Ureter (tissue), 1 donor: ENCODE data around the gene G6PC2. TPM values are rescaled to one million over a fixed set of nuclear protein-coding genes. Genes with fewer than 3 reads are reported as not detected.
"Not testable (repeated sequence)": the region's sequence is repeated elsewhere in the genome, so short reads cannot be mapped to it uniquely, and the experiment has no call there.

Experiments
- DNase-seq: peaks from one replicate; pipeline ENCODE4 v3.0.0-alpha.2; 2020; ENCODE audit warnings: low spot score
- total RNA-seq: library from RNA; stranded (reverse); gene quantifications from one replicate; pipeline ENCODE4 v1.2.4, GENCODE V29; 2023
- donor health status: DM: yes; HTN: yes; CAD: no.

G6PC2 gene
- total RNA-seq, 1 donor from 2014 or later: not detected

DNA sequence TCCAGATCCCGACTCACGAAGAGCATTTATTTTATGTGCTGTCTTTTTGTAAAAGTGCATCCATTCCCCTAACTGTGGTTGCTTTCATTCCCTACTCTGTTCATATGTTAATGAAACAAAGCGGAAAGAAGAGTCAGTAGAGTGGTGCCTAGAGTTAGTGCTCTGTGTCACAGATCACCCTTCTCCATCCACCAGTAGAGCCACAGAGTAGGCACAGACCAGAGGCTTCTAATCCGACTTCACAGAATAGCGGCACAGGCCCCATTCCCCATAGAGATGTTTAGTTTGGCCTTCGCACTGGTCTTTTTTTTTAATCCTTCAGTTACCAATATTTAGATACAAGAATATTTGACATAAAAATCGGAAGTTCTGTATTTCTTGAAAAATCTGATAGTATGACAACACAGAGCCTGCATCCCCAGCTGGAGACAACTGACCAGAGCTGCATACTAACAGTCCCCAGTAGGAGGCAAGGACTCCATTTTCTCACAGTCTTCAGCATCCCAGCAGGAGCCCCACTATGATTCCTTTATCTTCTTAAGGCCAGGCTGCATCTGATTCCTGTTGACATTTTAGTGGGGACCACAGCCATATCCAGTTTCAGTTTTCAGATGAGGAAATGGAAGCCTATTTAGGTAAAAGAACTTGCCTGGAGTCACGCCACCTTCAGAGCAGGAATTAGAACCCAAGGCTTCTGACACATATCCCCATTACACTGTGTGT, 7.0 kb downstream of the G6PC2 start:
- DNase-seq: no peak

DNA sequence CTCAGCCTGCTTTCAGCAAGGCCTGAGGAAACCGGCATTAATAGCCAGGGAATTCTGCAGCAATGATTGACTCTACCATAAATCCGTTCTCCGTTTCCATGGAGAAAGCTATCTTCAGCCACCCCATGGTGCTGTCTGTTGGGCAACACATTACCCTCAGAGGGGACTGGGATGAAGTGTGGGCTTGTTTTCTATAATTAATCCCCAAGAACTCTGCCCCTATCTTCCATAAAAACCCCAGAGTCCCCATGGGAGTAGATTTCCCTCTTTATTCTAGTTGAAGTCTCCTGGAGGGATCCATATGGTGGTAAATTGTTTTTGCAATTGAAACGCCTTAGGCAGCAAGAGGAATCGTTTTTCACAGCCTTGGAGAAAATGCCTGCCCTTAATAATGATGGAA, 9.2 kb downstream of the G6PC2 start:
- no peak for DNase-seq

DNA sequence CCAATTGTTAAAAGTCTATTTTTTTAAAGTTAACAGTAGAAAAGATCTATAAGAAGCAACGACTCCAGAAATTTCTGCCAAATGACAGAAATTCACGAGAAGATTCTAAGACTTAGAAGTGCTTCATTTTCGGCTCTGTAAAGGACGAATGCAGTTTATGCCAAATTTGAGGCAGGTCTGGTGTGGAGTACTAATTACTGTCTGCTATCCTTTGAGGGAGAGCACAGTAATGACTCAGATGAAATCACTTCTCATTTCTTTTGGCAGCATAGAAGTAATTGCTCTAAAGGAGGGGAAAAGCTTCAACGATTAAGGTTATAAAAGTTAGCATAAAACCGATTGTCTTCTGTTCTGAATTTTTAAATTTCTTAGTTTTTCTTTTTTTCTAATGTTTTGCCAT, 11.4 kb downstream of the G6PC2 start:
- no peak for DNase-seq

DNA sequence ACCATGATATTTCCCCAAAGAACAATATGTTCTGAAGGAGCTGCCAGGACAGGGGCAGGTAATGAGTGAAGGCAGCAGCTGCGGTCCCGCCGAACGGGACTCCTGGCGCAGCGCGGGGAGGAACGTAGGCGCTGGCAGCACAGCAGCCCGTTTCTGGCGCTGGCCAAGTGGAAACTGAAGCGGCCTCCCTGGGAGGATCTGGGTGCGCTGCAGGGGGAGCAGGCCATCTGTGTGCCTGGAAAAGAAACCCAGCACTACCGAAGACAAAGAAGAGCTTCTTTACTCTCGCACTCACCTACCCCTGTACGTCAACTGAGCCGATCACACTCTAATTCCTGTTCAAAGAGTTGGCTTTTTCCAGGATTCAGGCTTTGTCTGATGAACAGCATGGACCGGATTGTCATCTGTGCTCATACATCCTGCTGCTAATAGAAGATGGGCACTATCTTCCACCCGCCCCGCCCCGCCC, 11.8 kb downstream of the G6PC2 start:
- no peak for DNase-seq

DNA sequence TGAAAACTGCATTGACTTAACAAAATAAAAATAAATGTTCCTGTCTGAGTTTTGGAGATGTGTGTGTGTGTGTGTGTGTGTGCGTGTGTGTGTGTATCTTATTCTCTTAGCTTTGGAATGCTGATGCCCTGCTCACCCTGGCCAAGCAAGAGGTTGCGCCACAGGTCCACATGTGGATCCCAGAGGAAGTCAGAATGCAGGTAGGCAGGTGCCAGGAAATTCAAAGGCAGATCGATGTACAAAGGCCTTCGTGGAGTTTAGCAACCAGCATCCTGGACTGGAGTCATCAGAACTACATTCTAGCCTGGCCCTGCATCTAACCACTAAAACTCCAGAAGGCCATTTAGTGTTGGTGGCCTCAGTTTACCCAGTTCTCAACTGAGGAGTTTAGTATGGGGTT, 12.4 kb downstream of the G6PC2 start:
- DNase-seq: no peak

DNA sequence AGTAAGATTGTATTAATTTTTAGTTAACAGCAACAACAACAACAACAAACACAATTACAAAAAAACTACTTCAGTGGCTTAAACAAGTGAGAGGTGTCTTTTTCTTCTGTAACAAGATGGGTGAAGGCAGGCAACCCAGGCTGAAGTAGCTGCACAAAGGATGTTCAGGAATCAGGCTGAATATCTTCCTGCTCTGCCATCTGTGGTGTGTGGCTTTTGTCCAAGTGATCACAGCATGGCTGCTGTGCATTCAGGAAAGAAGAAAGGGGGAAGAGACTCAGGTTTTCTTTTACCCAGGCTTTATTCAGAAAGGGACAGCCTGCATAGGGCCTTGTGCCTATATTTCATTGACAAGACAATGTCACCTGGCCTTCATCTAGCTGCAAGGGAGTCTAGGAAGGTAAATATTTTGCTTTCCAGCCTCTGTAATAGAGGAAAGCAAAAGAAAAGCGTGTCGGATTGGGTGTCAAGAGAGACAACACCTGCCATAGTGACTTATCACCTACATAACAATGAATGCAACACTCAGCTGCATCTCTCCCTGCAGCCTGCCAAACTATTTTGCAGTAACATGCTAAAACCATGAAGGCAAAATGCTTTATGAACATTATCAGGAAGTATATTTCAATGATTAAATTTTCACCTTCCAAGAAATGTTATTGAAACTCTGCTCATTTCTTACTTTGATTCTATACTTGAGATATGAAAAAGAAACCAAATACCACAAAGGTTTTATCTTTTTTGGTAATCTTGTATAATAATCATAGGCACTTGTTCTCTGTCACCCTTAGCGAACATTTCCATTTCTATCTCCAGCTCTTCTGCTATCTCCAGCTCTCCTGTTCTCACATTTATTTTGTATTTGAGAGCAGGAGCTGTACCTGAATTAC, 14.6 kb downstream of the G6PC2 start:
- no peak for DNase-seq

DNA sequence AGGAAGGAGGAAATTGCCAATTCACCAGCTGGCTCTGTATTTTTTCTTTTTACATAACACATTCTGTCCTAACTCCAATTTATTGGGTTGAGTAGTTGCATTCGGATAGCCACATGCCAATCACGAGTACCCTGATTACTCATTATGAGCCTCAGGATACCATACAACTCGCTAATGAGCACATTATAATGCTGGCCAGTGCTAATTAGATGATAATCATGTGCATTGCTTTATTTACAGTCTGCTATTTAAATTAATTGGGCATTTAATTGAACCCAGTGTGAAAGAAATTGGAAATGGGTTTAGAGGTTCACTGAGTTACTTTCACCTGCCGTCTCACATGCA, 15.2 kb downstream of the G6PC2 start:
- no peak for DNase-seq

DNA sequence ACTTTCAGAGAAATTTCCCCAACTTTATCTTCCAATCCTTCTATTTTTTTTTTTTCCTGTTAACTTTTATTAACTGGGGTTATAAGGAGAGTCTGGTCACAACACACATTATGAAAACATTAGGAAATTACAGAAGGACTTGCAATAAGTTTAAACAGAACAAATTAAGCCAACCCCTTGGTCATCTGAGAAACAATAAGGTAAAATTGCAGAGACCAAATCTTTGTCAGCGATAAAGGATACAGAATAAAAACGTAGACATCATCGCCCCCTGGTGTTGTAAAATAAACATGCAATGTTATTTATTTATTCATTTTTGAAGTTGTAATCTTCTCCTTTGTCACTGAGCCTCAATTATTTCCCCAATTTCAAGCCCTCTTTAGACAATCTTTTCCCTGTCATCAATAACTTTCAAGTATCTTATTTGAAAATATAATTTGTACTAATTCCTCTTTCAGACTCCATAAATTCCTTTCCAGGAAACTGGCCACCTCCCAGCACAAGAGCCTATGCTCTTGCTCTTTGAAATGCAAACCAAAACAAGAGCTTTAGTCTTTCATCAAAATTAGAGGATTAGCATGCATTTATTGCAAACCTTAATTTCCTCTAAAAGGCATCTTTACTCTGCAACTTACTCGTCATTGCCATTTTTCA, 19.5 kb downstream of the G6PC2 start:
- no peak for DNase-seq

DNA sequence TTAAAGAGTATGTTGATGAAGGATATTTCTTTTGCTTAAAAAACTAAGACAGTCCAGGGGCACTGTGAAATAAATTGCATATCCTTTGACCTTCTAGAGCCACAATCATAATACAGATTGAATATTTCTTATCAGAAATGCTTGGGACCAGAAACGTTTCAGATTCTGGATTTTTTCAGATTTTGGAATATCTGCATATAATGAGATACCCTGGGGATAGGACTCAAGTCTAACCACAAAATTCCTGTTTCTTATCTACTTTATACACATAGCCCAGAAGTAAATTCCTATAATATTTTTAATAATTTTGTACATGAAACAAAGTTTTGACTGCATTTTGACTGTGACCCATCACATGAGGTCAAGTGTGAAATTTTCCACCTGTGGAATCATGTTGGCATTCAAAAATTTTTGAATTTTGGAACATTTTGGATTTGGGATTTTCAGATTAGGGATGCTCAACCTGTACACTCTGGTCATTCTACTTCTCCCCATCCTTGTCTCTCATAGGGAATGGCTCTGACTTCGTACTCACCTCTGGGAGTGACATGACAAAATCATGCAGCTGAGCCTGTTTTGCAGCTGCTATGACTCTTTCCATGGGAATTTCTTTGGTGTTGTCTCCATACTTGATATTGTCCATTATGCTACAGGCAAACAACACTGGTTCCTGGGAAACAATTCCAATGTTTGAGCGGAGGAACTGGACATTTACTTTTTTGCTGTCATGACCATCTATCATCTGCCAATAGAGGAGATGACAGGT, 25.7 kb downstream of the G6PC2 start:
- no peak for DNase-seq

DNA sequence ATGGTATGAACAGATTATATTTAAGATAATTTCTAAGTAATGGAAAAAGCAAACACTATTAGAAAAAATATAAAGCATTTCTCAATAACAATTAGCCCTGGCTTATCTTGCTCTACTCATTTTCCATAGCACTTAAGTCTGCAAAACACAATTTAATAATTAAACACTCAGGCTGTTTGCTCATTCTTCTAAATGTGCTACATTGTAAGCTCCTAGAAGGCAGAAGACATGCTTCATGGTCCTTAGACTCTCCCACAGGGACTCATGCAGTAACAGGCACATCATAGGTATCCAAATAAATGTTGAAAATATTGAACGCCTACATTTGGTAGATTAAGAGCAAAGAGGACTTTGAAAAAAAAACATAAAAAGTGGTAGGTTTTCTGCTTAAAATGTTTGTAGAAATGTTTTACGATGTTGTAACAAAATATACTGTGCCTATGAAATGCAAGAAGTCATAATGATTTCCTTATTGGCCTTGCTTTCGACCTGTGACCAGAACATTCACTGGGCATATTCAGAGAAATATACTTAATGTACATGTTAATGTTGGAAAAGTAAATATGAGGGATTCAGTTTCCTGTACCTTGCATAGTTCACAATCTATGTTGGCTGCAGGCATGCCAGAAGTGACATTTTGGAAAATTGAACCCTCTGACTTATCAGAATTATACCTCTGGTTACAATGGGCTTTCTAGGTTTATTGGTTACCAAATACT, 27.2 kb downstream of the G6PC2 start:
- DNase-seq: no peak

DNA sequence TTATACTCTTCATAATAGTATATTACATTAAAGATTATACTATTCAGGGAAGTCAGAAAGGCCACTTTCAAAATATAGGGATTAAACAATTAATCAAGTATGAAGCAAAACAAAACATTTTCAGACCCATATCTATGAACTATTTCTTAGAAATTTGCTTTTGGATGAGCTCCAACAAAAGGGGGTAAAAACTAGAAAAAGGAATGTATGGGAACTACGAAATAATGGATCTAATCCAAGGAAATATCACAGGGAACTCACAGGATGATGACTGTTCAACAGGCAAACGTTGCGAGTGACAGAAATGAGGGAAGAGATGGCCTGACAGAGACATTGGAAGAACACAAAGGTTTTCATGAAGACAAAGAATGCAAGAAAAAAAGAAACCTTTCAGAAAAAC, 27.9 kb downstream of the G6PC2 start:
- DNase-seq: no peak

DNA sequence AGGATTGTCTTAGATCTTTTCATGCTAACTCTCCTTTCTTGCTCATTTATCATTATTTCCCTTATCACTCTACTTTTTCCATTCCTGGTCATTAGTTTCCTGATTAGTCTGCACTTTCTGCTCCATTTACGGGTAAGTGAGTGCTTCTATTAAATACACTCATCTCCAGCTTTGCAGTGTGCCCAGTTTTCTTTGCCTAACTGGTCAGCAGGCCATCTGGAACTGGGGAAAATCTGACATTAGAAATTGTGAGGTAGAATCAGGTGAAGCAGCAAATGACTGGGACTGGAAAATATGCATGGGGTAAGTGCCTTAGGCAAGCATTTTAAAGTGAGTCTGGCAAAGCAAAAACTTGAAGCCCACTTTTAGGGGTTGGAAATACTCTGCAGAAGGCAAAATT, 29.2 kb downstream of the G6PC2 start:
- DNase-seq: no peak

DNA sequence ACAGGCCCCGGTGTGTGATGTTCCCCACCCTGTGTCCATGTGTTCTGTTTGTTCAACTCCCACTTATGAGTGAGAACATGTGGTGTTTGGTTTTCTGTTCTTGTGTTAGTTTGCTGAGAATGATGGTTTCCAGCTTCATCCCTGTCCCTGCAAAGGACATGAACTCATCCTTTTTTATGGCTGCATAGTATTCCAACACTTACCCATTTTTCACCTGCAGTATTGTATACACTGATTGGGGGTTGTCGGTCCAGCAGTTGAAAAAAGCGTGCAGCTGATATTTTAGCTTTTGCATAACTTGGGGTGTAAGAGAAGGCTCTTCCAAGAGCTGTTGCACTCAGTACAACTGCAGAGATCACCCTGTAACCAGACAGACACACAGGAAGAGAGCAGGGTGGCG, 31.1 kb downstream of the G6PC2 start:
- DNase-seq: not testable (repeated sequence)

DNA sequence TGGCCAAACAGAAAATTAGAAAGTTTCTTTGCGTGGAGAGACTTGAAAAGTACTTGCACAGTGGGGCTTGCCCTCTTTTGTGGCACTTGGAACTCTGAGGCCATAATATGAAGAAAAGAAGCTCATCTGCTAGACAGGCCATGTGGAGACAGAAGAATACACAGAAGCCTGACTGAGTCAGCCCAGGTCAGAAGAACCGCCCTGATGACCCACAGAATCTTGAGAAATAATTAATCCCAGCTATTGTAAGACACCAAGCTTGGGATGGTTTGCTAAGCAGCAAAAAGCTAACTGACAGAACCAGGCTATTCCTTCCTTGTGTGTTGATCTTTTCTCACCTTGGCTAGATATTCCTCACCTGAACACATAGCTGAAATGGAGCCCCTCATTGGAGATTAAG, 33.7 kb downstream of the G6PC2 start:
- no peak for DNase-seq

DNA sequence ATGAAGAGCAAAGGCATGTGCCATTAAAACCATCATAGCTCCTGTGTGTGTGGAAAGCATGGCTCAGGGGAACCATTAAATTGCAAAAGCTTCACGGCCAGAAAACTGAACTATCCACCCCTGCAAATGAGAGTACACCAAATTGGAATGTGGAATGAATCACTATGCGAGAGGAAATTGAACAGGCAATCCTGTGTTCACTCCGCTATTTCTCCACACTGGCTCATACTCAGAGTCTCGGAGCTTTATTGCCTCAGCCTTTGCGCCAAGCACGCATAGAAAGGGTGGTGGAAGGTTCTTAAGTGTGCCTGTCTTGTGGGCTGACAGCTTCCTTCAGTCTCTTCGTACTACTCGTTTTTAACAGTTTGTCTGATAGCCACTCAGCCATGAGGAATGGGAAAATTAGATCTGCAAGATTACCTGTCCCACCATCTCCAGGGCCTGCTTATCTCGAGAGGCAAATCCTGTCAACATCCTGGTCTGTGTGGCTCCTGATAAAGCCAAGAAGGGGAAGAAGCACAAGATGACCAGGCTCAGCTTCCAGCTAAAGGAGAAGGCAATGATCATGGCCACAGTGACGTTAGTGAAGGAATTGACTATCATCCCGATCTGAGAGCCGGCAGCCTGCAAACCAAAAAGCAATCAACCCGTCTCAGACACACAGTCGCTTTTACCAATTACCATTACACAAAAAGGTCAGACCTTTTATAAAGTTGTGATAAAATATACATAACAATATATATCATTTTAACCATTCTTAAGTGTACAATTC, 34.9 kb downstream of the G6PC2 start:
- DNase-seq: no peak

DNA sequence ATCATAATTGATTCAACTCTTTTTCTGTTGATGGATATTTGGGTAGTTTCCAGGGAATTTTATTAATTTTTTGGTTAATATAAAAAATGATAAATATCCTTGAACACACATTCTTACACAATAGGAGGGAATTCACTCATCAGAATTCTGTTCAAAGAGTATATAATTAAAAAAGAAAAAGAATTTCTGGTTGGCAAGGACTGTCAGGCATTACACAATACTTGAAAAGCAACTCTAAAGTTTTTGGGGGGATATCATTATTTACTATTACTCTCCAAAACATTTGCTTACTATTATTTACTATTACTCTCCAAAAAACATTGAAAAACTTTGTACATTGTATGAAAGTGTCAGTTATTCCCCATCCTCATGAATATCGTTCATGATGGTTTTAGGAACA, 38.0 kb downstream of the G6PC2 start:
- no peak for DNase-seq

DNA sequence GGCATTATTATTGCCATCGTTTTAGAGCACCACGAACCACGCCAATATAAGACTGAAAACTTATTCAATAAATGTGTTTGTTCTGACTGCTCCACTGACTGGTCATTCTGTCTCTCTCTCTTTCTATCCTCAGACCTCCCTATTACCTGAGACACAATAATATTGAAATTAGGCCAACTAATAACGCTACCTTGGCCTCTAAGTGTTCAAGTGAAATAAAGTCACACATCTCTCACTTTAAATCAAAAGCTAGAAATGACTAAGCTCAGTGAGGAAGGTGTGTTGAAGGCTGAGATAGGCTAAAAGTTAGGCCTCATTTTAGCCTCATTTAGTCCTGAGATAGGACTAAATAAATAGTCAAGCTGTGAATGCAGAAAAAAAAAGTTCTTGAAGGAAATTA, 38.8 kb downstream of the G6PC2 start:
- DNase-seq: no peak

DNA sequence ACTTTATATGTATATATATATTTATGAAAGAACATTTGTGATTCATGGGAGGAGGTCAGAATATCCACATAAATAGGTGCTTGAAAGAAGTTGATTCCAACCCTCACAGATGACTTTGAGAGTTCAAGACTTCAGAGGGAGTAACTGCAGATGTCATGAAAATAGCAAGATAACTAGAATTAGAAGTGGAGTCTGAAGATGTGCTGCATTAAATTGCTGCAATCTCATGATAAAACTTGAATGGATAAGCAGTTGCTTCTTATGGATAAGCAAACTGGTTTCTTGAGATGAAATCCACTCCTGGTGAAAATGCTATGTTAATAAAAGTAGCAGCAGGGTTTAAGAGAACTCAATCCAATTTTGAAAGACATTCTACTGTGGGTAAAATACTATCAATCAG, 40.2 kb downstream of the G6PC2 start:
- no peak for DNase-seq

DNA sequence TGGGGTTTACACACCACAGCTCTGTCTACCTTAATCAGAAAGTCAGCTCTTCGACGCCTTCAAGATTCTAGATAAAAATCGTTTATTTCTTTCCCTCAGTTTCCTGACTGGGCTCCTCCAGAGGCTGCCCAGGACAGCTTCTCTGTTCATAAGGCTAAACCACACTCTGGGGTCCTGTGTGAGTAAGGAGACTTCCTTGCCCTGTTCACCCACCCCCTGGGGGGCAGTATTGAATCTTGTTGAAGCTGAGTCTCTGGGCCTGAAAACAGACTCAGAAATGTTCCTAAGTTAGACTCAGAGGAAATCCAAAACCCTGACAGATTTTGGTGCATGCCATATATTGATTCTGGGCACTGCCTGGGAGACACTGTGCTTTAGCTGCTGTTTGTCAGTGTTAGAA, 43.0 kb downstream of the G6PC2 start:
- DNase-seq: no peak

DNA sequence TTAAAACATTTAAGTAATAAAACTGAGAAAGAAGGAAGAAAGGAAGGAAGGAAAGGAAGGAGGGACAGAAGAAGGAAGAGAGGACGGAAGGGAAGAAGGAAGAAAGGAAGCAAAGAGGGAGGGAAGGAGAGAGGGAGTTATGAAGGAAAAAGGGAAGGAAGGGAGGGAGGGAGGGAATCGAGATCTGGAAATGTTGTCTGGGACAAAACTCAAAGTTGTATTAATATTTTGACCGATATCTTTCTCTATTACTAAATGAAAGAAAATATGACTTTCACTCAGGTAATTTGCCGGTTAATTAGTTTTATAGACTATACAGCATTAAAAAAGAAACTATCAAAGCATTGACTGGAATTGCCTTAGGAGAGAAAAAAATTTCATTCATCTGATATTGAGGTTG, 44.4 kb downstream of the G6PC2 start:
- no peak for DNase-seq
